Measurements from ENCODE around the gene HSPG2. TPM values are rescaled to one million over a fixed set of nuclear protein-coding genes. Genes with fewer than 3 reads are reported as not detected.

HSPG2 gene
- total and polyA plus RNA-seq, 10 of the 15 experiments (the other 5 are each of a cell fraction or from before 2014, with no cell fraction given): 0.30 to 3.4 (median 0.73) TPM; not detected in 2

GRCh38 chr1:21882721-21883415 is 54.2 kb downstream of the HSPG2 start:
- intact Hi-C loops (cut with micrococcal nuclease; ENCODE audit: unreplicated experiment): no loop called here
- Histone ChIP-seq H4K20me1 (ENCODE audit: control insufficient read depth, insufficient read depth) (no peaks in the 10 kb centered on the region), H3K4me3 (no peak overlapping the region), H3K9ac (ENCODE audit: control insufficient read depth, insufficient read depth, low read length) (no peak overlapping the region), H2AFZ (ENCODE audit: control insufficient read depth, low read depth, low read length) (no peak overlapping the region), H3K79me2 (ENCODE audit: control insufficient read depth, insufficient read depth, low read length) (no peaks in the 10 kb centered on the region), H3K36me3 (ENCODE audit: control insufficient read depth in 2 of 2, insufficient read depth in 2 of 2, low read length in 1 of 2) (no peaks in the 10 kb centered on the region), H3K4me2 (ENCODE audit: control insufficient read depth, insufficient read depth) (no peak overlapping the region), H3K4me1 (ENCODE audit: control insufficient read depth, insufficient read depth, low read length) (no peaks in the 10 kb centered on the region), H3K27ac (ENCODE audit: control insufficient read depth, insufficient read depth) (no peak overlapping the region), H3K27me3 (replicated peaks in 1 of 2; ENCODE audit: control insufficient read depth in 2 of 2, insufficient read depth in 2 of 2, low read length in 1 of 2) (no peaks in the 10 kb centered on the region), H3K9me3 (replicated peaks; ENCODE audit: control insufficient read depth, insufficient read depth, low read length) (no peaks in the 10 kb centered on the region)
- CTCF ChIA-PET: interaction anchor here (0.6 to 2.4 kb wide), 10 partner anchors 16 to 157 kb away, joined by 3 to 11 read pairs (median 3); partner anchors contain the start of gene USP48
- WGBS (ENCODE audit: insufficient coverage, insufficient replicate concordance, low lambda C conversion rate, missing lambda C conversion rate): 44% methylated on average over 11 of the region's 11 CpGs
- in situ Hi-C loops (cut with MboI): no loop called here
- DNase-seq (ENCODE audit: low read depth, low spot score) (no peak), FAIRE-seq (no peak), ATAC-seq (no peak)
- no TSS peak for BruUV-seq (replicated peaks)
- SMC1A ChIA-PET (ENCODE audit: uncharacterized antibody, unreplicated experiment): interaction anchor here (0.6 to 1.1 kb wide), 3 partner anchors 16 to 159 kb away, joined by 3 to 4 read pairs (median 3); no protein-coding TSS in a partner anchor
- TF ChIP-seq IKZF1 (conservative IDR thresholded peaks at IDR 0.05): no peak
- no peak for TF ChIP-seq EGR1 (IDR thresholded peaks at IDR 0.05; ENCODE audit: borderline replicate concordance in 1 of 2, low read depth in 2 of 2, low read length in 2 of 2)
- RAD21 ChIA-PET (ENCODE audit: unreplicated experiment): interaction anchor here (0.6 to 1.5 kb wide), 4 partner anchors 16 to 231 kb away, joined by 3 read pairs; no protein-coding TSS in a partner anchor
- POLR2A ChIA-PET: no interaction called here

- BruUV-seq (replicated peaks): no TSS peak
- no peaks in the 10 kb centered on the region for H4K20me1 ChIP-seq (ENCODE audit: control insufficient read depth, insufficient read depth)
- no peak for TF ChIP-seq CEBPZ (IDR thresholded peaks at IDR 0.05; ENCODE audit: low read depth, low read length)
- POLR2A ChIA-PET: interaction anchor here (0.7 to 0.9 kb wide), 2 partner anchors 99 to 598 kb away, joined by 3 to 4 read pairs; no protein-coding TSS in a partner anchor
- 40% methylated on average over 12 of the region's 12 CpGs for WGBS (ENCODE audit: insufficient coverage, insufficient replicate concordance, low lambda C conversion rate, missing lambda C conversion rate)
- FAIRE-seq: no peak
- no peak for ATAC-seq
- no peak overlapping the region for H3K9ac ChIP-seq (ENCODE audit: control insufficient read depth, insufficient read depth, low read length)
- H3K36me3 ChIP-seq (ENCODE audit: control insufficient read depth in 2 of 2, insufficient read depth in 2 of 2, low read length in 1 of 2): no peaks in the 10 kb centered on the region
- intact Hi-C loops (cut with micrococcal nuclease; ENCODE audit: unreplicated experiment) (no loop called here), in situ Hi-C loops (cut with MboI) (no loop called here)
- no peaks in the 10 kb centered on the region for H3K9me3 ChIP-seq (replicated peaks; ENCODE audit: control insufficient read depth, insufficient read depth, low read length)
- SMC1A ChIA-PET (ENCODE audit: uncharacterized antibody, unreplicated experiment): interaction anchor here (0.5 kb wide), 1 partner anchor 63 kb away, joined by 3 read pairs; no protein-coding TSS in a partner anchor
- no peak overlapping the region for H3K4me2 ChIP-seq (ENCODE audit: control insufficient read depth, insufficient read depth)
- H3K4me3 ChIP-seq: no peak overlapping the region
- no peak overlapping the region for H2AFZ ChIP-seq (ENCODE audit: control insufficient read depth, low read depth, low read length)
- H3K79me2 ChIP-seq (ENCODE audit: control insufficient read depth, insufficient read depth, low read length): no peaks in the 10 kb centered on the region
- no peak for DNase-seq (ENCODE audit: low read depth, low spot score)
- no peaks in the 10 kb centered on the region for H3K27me3 ChIP-seq (replicated peaks in 1 of 2; ENCODE audit: control insufficient read depth in 2 of 2, insufficient read depth in 2 of 2, low read length in 1 of 2)
- CTCF ChIA-PET: interaction anchor here (0.6 to 2.4 kb wide), 4 partner anchors 15 to 178 kb away, joined by 3 to 11 read pairs (median 4); no protein-coding TSS in a partner anchor
- RAD21 ChIA-PET (ENCODE audit: unreplicated experiment): interaction anchor here (1.2 kb wide), 1 partner anchor 15 kb away, joined by 3 read pairs; no protein-coding TSS in a partner anchor
- no peaks in the 10 kb centered on the region for H3K4me1 ChIP-seq (ENCODE audit: control insufficient read depth, insufficient read depth, low read length)
- no peak overlapping the region for H3K27ac ChIP-seq (ENCODE audit: control insufficient read depth, insufficient read depth)
Measured at GRCh38 chr1:21881250-21881649, 55.9 kb downstream of the HSPG2 start.

Measured in GM12878 (cell line).